Breast epithelium (tissue), 3 donors: ENCODE results near the gene GALNTL6.

Experiments used
- POLR2A ChIP-seq: fragments of 450-650 bp; IDR thresholded peaks from one replicate; pipeline ENCODE4 v1.6.1; 2016; ENCODE audit warnings: antibody characterized with exemption, mild to moderate bottlenecking, moderate library complexity
- POLR2AphosphoS5 ChIP-seq, 3 donors: sonication (generic); formaldehyde crosslinking; IDR thresholded peaks; one replicate each; pipeline ENCODE4 v1.6.1; 2017; ENCODE audit warnings: antibody characterized with exemption in 3 of 3
- TF ChIP-seq, protein P1 (sequence below), 3 donors: fragments of 450-650 bp; IDR thresholded peaks; one replicate each; pipeline ENCODE4 v1.5.1; 2016 to 2017; ENCODE audit warnings: antibody characterized with exemption in 3 of 3, mild to moderate bottlenecking in 3 of 3, moderate library complexity in 3 of 3

DNA sequence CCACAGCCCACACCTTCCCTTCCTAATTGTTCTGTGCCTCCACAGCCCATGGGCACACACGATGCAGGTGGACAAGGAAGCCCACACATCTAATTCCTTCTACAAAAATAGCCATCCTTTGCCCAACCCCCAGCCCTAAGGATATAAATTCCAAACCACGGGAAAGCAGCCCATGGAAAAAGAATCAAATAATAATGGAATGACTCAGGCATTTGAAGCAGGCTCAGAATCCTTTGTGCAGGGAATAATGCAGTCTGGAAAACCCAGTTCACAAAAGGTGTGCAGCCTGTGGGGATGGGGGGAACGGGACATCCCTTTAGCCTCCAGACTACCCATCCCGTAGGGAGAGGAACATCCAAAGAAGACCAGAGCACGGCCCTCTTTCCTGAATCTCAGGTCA, 1013.1 kb downstream of the GALNTL6 start:
- TF ChIP-seq, protein P1, sequence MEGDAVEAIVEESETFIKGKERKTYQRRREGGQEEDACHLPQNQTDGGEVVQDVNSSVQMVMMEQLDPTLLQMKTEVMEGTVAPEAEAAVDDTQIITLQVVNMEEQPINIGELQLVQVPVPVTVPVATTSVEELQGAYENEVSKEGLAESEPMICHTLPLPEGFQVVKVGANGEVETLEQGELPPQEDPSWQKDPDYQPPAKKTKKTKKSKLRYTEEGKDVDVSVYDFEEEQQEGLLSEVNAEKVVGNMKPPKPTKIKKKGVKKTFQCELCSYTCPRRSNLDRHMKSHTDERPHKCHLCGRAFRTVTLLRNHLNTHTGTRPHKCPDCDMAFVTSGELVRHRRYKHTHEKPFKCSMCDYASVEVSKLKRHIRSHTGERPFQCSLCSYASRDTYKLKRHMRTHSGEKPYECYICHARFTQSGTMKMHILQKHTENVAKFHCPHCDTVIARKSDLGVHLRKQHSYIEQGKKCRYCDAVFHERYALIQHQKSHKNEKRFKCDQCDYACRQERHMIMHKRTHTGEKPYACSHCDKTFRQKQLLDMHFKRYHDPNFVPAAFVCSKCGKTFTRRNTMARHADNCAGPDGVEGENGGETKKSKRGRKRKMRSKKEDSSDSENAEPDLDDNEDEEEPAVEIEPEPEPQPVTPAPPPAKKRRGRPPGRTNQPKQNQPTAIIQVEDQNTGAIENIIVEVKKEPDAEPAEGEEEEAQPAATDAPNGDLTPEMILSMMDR (IDR thresholded peaks at IDR 0.05), result no peak
- TF ChIP-seq POLR2A (no peak), POLR2AphosphoS5 (IDR thresholded peaks at IDR 0.05) (no peak)
